ENCODE results near the gene CRTAC1. TPM values are rescaled to one million over a fixed set of nuclear protein-coding genes. Genes with fewer than 3 reads are reported as not detected.

The CRTAC1 gene
- total and polyA plus RNA-seq, 10 of the 15 experiments (the other 5 are each of a cell fraction or from before 2014, with no cell fraction given), result 0.10 TPM; not detected in 9

DNA sequence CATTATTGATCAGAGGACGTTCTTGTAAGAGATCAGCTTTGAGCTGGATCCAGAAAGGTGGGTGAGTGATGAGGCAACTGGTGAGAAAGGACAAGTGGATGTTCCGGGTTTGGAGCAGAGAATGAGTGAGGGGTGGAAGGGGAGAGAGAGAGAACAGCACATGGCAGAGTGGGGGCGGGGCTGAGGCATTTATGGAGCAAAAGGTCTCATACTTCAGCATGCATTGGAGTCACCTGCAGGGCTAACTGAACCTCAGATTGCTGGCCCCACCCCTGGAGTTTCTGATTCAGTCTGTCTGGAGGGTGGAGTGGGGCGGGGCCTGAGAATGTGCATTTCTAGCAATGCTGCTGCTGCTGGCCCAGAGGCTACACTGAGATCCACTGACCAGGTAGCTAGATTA is 109.6 kb downstream of the CRTAC1 start:
- Histone ChIP-seq H3K4me2 (ENCODE audit: control insufficient read depth, insufficient read depth) (no peak overlapping the region), H3K79me2 (ENCODE audit: control insufficient read depth, insufficient read depth, low read length) (no peaks in the 10 kb centered on the region), H2AFZ (ENCODE audit: control insufficient read depth, low read depth, low read length) (no peak overlapping the region), H3K27me3 (replicated peaks in 1 of 2; ENCODE audit: control insufficient read depth in 2 of 2, insufficient read depth in 2 of 2, low read length in 1 of 2) (no peaks in the 10 kb centered on the region; a peak in 2 of 4 replicates), H4K20me1 (ENCODE audit: control insufficient read depth, insufficient read depth) (no peaks in the 10 kb centered on the region), H3K4me3 (no peak overlapping the region), H3K36me3 (ENCODE audit: control insufficient read depth in 2 of 2, insufficient read depth in 2 of 2, low read length in 1 of 2) (no peaks in the 10 kb centered on the region), H3K9ac (ENCODE audit: control insufficient read depth, insufficient read depth, low read length) (no peak overlapping the region), H3K9me3 (replicated peaks; ENCODE audit: control insufficient read depth, insufficient read depth, low read length) (no peaks in the 10 kb centered on the region), H3K4me1 (ENCODE audit: control insufficient read depth, insufficient read depth, low read length) (no peaks in the 10 kb centered on the region), H3K27ac (ENCODE audit: control insufficient read depth, insufficient read depth) (no peak overlapping the region)
- WGBS (ENCODE audit: insufficient coverage, insufficient replicate concordance, low lambda C conversion rate, missing lambda C conversion rate), result 15% methylated on average over 4 of the region's 4 CpGs
- DNase-seq (ENCODE audit: low read depth, low spot score) (no peak), ATAC-seq (no peak), FAIRE-seq (no peak)
- intact Hi-C loops (cut with micrococcal nuclease; ENCODE audit: unreplicated experiment), result no loop called here
- RAD21 ChIA-PET (ENCODE audit: unreplicated experiment), result no interaction called here
- in situ Hi-C loops (cut with MboI), result no loop called here
- no peak for TF ChIP-seq JUNB (IDR thresholded peaks at IDR 0.05)
- TF ChIP-seq EP300 (IDR thresholded peaks at IDR 0.05; ENCODE audit: borderline replicate concordance in 1 of 2, control insufficient read depth in 1 of 2, low read depth in 2 of 2, low read length in 2 of 2), result no peak
- no peak for TF ChIP-seq GABPA (IDR thresholded peaks at IDR 0.05; ENCODE audit: low read depth)
- TF ChIP-seq IKZF2 (IDR thresholded peaks at IDR 0.05), result no peak
- TF ChIP-seq POLR2AphosphoS5 (IDR thresholded peaks at IDR 0.05; ENCODE audit: low read length), result no peak
- TF ChIP-seq, protein P1, sequence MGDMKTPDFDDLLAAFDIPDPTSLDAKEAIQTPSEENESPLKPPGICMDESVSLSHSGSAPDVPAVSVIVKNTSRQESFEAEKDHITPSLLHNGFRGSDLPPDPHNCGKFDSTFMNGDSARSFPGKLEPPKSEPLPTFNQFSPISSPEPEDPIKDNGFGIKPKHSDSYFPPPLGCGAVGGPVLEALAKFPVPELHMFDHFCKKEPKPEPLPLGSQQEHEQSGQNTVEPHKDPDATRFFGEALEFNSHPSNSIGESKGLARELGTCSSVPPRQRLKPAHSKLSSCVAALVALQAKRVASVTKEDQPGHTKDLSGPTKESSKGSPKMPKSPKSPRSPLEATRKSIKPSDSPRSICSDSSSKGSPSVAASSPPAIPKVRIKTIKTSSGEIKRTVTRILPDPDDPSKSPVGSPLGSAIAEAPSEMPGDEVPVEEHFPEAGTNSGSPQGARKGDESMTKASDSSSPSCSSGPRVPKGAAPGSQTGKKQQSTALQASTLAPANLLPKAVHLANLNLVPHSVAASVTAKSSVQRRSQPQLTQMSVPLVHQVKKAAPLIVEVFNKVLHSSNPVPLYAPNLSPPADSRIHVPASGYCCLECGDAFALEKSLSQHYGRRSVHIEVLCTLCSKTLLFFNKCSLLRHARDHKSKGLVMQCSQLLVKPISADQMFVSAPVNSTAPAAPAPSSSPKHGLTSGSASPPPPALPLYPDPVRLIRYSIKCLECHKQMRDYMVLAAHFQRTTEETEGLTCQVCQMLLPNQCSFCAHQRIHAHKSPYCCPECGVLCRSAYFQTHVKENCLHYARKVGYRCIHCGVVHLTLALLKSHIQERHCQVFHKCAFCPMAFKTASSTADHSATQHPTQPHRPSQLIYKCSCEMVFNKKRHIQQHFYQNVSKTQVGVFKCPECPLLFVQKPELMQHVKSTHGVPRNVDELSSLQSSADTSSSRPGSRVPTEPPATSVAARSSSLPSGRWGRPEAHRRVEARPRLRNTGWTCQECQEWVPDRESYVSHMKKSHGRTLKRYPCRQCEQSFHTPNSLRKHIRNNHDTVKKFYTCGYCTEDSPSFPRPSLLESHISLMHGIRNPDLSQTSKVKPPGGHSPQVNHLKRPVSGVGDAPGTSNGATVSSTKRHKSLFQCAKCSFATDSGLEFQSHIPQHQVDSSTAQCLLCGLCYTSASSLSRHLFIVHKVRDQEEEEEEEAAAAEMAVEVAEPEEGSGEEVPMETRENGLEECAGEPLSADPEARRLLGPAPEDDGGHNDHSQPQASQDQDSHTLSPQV (IDR thresholded peaks at IDR 0.05), result no peak
- TF ChIP-seq, protein P2, sequence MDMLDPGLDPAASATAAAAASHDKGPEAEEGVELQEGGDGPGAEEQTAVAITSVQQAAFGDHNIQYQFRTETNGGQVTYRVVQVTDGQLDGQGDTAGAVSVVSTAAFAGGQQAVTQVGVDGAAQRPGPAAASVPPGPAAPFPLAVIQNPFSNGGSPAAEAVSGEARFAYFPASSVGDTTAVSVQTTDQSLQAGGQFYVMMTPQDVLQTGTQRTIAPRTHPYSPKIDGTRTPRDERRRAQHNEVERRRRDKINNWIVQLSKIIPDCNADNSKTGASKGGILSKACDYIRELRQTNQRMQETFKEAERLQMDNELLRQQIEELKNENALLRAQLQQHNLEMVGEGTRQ (IDR thresholded peaks at IDR 0.05; ENCODE audit: borderline replicate concordance, low read depth, low read length), result no peak
- no peak for TF ChIP-seq IRF5 (IDR thresholded peaks at IDR 0.05; ENCODE audit: borderline replicate concordance)
- TF ChIP-seq SREBF2 (IDR thresholded peaks at IDR 0.05; ENCODE audit: low read length), result no peak
- TF ChIP-seq ZBTB33 (IDR thresholded peaks at IDR 0.05), result no peak
- TF ChIP-seq MTA2 (IDR thresholded peaks at IDR 0.05; ENCODE audit: low read depth), result no peak
- no peak for TF ChIP-seq BMI1 (IDR thresholded peaks at IDR 0.05; ENCODE audit: borderline replicate concordance)
- POLR2A ChIA-PET, result no interaction called here
- SMC1A ChIA-PET (ENCODE audit: uncharacterized antibody, unreplicated experiment), result no interaction called here
- CTCF ChIA-PET, result no interaction called here
- no TSS peak for BruUV-seq (replicated peaks)

Data from GM12878 (cell line).